ENCODE measurements around the gene COL16A1.

- TF ChIP-seq CTCF (IDR thresholded peaks at IDR 0.05; ENCODE audit: low read length): no peak
- no peak for TF ChIP-seq EZH2 (optimal IDR thresholded peaks at IDR 0.05; ENCODE audit: low read depth, low read length)
- TF ChIP-seq EZH2phosphoT487 (IDR thresholded peaks at IDR 0.05; ENCODE audit: low read length): no peak
These were observed 60.9 kb downstream of the COL16A1 start for GRCh38 chr1:31642897-31643296.

Data from MM.1S (cell line).